IPS DF 4.7 (cell line): ENCODE data around the gene DBNDD1.
"Not testable (repeated sequence)": the region's sequence is repeated elsewhere in the genome, so short reads cannot be mapped to it uniquely, and the experiment has no call there.

Experiments
- DNase-seq: peaks from one replicate; pipeline ENCODE4 v3.0.0-alpha.2; 2013; ENCODE audit warnings: low spot score; ENCODE audit errors: extremely low read depth

DBNDD1 gene

GRCh38 chr16:90012991-90013745, 6.1 kb downstream of the DBNDD1 start:
- DNase-seq, result no peak

GRCh38 chr16:90011908-90012501, 7.3 kb downstream of the DBNDD1 start:
- DNase-seq, result no peak

DNA sequence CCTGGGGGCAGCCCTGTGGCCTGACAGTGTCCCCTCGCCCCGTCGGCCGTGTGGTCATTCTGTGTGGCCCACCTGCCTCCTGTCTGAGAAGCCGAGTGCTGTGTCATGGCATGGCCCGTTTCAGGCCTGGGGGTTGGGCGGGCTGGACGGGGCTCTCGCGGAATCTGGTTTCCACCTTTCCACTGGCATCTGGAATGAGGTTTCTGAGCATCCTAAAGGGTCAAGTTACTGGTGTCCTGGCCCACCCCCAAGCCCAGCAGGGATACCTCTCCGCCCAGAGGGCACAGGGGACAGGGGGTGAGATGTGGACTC, 7.8 kb downstream of the DBNDD1 start:
- DNase-seq, result no peak

DNA sequence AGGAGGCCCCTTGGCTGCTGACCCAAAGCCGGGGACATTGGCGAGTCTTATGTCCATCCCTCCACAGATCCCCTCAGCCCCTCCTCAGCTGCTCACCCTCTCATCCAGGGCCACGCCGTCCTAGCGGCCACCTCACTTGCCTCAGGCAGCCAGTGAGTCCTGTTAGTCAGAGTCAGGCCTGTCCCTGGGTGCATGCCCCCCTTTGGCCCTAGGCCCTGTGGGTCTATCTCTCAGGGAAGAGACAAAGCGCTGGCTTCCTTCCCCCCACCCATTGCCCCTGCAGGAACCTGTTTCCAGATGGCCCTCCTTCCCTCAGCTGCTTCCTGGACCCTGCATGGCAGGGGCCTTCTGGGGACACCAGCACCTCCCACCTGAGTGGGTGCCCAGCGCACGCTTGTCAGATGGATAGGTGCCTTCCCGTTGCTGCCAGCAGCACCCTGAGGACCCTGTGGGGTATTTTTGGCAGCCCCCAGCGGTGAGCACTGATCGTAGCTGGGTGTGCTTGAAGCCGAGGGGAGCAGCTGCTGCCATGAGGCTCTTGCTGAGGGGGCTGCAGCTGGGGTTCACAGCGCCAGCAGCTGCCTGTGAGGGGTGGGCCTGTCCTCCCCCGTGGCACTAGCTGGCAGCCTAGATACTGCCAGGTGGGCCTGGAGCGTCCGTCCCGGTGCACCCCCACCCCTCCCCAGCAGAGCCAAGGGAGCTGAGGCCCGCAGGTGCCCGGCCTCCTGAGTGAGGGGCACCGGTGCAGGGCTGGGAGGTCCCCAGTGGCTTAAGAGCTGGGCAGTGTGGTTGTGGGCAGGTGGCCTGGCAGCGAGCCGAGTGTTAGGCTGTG, 8.4 kb downstream of the DBNDD1 start:
- no peak for DNase-seq

DNA sequence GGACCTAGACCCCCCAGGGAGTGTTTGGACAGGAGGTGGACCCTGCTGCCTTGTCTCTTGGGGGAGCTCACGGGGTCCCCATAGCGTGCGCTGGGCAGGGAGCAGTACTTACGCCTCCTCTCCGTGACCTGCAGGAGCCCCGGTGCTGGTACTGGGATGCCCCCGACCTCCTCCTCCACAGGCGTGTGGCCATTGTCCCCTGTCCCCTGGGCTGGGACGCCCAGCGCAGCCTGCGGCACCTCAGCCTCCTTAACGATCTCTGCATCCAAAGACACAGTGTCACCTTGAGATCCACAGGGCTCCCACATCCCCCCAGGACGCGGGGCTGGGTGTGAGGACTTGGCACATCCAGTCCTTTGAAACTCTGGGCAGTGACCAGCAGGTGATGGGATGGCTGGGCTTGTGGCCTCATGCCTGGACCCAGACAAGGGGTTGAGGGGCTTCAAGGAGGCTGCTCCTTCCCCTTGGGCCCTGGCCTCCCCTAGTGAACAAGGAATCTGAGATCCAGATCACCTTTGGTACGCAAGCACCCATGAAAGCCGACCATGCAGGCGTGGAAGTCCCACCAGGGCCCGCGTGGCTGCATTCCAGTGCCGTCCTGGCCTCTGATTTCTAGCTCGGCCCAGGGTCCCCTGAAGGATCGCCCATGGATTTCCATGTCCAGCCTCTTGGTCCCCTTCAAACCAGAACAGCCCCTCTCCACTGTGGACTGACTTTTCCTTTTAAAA, 9.9 kb downstream of the DBNDD1 start:
- DNase-seq, result no peak

GRCh38 chr16:90008708-90009145, 10.5 kb downstream of the DBNDD1 start:
- no peak for DNase-seq

- DNase-seq, result not testable (repeated sequence)
Observed at GRCh38 chr16:90007635-90008234, 11.5 kb downstream of the DBNDD1 start.

DNA sequence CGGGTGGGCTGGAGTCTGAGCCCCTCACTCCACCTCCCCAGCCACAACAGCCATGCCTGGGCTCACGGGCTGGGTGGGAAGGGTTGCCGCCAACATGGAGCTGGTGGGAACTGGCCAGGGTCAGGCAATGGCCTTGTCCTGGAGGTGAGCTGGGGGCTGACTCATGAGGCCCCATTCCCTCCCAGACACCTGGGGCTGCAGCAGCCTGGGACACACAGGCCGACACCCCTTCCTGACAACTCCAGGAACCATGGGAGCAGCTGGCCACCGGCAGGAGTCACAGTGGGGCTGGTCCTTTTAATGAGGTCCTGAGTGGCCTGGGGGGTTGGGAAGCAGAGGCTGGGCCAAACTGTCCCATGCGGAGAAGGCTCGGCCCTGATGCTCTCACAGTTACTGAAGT, 12.2 kb downstream of the DBNDD1 start:
- no peak for DNase-seq

DNA sequence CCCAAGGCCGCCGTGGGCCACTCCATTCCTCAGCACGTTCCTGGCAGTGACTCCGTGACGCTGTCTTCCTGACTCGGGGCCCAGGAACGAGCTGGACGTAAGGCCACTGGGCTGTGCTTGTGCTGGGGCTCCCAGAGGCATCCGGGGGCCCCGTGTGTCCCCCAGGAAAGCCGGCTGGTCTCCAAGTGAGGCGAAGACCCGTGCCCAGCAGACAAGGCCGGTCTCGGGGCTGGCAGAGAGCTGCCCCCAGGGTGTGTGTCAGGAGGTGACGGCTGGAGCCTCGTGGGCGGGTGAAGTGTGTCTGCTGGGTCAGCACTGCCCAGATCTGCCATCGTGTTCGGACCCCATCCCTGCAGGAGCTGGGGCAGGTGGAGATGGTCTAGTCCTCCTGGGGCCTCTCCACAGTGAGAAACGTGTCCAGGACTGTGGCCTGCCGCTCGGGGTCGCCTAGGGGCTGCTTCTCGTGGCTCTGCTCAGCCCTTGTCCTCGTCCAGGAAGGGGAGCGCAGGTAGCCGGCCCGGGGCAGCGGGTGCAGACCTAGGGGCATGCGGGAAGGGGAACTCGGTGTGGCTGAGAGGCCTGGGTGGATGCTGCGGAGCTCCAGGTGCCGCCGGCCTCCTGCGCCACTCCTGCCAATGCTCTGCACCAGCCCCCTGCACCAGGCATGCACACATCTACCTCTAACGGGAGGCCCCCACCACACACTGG, 13.1 kb downstream of the DBNDD1 start:
- DNase-seq, result no peak

GRCh38 chr16:90004577-90004976, 14.7 kb downstream of the DBNDD1 start:
- no peak for DNase-seq

DNA sequence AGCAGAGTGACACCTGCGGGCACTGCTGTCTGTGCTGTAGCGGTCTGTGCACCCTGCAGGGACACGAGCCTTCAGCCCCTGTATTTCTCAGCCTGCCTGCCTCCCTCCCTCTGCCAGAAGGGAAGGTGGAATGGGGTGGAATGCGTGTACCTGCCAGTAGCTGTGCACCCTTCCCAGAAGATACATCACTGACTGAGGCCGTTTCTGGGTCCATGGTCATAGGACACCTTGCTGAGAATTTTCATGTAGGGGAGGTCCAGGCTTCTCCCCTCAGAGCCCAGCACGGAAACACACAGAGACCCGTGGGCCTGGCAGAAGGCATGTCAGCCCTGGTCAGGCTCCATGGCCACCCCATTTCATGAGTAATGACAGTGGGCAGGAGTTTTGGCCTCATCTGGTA, 16.5 kb downstream of the DBNDD1 start:
- DNase-seq, result no peak

DNA sequence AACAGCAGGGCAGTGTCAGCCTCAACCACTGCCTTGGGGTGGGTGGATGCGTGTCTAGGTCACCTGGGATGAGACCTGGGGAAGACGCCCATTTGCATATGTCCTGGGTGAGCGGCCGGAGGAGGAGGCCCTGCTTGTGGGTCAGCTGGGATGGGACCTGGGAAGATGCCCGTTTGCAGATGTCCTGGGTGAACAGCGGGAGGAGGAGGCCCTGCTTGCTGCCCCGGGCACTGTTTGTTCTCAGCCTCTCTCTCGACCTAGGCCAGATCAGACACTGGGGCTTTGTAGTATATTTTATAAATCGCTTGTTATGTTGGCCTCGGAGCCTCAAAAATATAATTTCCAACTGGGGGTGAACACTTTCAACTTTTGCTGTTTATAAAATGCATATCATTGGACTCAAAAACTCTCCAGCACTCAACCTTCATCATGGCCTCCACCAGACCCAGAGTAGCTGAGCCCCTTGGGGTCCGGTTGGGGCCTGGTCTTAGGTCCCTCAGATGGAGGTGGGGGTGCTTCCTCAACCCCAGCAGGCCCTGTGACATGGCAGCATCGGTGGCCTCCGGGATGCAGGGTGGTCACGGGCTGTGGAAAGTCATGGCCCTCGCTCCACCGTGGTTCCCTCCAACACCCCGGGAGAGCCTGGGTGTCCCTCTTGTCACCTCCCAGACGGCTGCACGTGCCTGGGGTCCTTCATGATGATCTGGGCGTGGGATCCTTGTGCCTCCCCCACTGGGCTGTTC, 17.3 kb downstream of the DBNDD1 start:
- no peak for DNase-seq

DNA sequence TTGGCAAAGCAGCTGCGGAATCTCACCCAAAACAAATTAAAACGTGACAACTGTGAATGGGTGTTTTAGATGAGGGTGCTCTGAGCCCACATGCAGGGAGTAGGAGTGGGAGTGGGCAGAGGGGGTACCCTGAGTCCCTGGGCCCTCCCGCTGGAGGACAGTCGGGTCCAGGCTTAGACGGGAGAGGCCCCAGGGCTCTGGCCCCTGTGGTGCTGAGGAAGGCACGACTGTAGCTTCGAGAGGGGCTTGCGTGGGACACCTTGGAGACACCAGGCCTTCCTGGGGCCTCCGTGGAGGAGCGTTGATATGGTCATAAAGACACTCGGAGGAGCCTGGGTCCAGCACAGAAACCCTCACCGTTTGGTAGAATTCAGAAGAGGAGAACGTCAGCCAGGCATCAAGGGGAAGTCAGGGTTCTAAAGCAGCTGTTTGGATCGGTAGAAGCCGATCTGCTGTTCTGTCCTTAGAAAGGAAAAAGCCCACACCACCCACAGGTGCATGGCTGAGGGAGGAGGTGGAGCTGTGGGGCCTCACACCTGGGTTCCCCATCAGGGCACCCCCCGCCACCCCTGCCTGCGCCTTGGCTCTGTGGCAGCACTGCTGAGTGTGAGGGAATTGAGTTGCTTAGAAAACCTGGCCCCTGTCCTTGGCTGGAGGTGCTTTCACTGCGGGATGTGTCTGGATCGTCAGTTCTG, 18.4 kb downstream of the DBNDD1 start:
- DNase-seq, result no peak

GRCh38 chr16:89999831-90000574, 19.3 kb downstream of the DBNDD1 start:
- DNase-seq, result no peak

GRCh38 chr16:89996178-89996489, 23.1 kb downstream of the DBNDD1 start:
- DNase-seq, result no peak

DNA sequence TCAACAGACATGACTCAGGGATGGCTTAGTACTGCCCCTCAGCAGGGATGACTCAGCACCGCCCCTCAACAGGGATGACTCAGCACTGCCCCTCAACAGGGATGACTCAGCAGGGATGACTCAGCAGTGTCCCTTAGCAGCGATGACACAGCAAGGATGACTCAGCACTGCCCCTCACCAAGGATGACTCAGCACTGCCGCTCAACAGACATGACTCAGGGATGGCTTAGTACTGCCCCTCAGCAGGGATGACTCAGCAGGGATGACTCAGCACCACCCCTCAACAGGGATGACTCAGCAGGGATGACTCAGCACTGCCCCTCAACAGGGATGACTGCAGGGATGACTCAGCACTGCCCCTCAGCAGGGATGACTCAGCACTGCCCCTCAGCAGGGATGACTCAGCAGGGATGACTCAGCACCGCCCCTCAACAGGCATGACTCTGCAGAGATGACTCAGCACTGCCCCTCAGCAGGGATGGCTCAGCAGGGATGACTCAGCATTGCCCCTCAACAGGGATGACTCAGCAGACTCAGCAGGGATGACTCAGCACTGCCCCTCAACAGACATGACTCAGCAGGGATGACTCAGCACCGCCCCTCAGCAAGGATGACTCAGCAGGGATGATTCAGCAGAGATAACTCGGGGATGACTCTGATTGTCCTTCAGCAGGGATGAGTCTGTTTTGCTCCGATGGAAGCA, 23.6 kb downstream of the DBNDD1 start:
- not testable (repeated sequence) for DNase-seq

DNA sequence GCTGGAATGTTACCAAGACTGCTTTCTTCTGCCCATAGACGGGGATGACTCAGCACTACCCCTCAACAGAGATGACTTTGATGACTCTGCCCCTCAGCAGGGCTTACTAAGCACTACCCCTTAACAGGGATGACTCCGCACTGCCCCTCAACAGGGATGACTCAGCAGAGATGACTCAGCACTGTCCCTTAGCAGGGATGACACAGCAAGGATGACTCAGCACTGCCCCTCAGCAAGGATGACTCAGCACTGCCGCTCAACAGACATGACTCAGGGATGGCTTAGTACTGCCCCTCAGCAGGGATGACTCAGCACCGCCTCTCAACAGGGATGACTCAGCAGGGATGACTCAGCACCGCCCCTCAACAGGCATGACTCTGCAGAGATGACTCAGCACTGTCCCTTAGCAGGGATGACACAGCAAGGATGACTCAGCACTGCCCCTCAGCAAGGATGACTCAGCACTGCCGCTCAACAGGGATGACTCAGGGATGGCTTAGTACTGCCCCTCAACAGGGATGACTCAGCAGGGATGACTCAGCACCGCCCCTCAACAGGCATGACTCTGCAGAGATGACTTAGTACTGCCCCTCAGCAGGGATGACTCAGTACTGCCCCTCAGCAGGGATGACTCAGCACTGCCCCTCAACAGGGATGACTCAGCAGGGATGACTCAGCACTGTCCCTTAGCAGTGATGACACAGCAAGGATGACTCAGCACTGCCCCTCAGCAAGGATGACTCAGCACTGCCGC, 24.4 kb downstream of the DBNDD1 start:
- not testable (repeated sequence) for DNase-seq

DNA sequence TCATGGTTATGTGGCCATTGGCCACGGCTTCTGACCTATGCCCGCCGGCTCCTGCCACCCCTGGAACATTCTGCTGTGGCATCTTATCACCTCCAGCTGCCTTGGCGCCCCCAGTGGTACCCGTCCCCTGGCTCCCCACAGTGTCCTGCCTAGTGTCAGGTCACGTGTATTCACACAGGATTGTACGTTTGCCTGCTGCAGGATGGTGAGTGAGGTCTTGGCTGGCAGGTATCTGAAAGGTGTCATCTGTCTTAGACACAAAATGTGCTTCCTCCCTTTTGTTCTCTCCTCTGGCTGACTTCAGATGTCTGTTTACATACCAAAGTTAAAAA, 24.9 kb downstream of the DBNDD1 start:
- no peak for DNase-seq
